ENCODE data around the gene RNU7-1. TPM values are rescaled to one million over a fixed set of nuclear protein-coding genes. Genes with fewer than 3 reads are reported as not detected.
A peak's percentile ranks its signal among the peaks of the same experiment; 100 is the strongest.

RNU7-1 gene
- total and polyA plus RNA-seq, 2 donors (not counting 1 experiment from before 2014, with no cell fraction given), result not detected

DNA sequence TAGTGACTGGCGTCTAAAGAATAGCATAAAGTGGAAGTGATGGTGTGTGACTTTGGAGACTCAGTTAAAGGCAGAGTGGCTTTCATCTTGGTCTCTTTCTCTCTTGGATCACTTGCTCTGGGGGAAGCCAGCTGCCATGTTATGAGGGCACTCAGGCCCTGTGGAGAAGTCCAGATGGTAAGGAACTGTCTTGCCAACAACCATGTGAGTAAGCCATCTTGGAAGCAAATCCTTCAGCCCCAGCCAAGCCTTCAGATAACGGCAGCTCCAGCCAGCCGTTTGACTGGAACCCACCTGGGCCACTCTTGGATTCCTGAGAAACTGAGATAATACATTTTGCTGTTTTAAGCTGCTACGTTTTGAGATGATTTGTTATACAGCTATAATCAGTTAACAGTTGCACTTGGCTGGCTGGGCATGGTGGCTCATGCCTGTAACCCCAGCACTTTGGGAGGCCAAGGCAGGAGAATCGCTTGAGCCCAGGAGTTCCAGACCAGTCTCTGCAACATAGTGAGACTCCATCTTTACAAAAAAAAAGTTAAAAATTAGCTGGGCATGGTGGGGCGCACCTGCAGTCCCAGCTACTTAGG is 46.7 kb upstream of the RNU7-1 start:
- H4K20me1 ChIP-seq (ENCODE audit: control insufficient read depth, insufficient read depth, low read length, poor library complexity, severe bottlenecking), result no peaks in the 10 kb centered on the region
- peaks cover 4% of the 10 kb centered on the region for H3K79me2 ChIP-seq (ENCODE audit: control insufficient read depth, insufficient read depth, low read length)
- H2AFZ ChIP-seq (ENCODE audit: insufficient read depth, low read depth, low read length, poor library complexity, severe bottlenecking), result no peak overlapping the region
- TF ChIP-seq, protein P1, sequence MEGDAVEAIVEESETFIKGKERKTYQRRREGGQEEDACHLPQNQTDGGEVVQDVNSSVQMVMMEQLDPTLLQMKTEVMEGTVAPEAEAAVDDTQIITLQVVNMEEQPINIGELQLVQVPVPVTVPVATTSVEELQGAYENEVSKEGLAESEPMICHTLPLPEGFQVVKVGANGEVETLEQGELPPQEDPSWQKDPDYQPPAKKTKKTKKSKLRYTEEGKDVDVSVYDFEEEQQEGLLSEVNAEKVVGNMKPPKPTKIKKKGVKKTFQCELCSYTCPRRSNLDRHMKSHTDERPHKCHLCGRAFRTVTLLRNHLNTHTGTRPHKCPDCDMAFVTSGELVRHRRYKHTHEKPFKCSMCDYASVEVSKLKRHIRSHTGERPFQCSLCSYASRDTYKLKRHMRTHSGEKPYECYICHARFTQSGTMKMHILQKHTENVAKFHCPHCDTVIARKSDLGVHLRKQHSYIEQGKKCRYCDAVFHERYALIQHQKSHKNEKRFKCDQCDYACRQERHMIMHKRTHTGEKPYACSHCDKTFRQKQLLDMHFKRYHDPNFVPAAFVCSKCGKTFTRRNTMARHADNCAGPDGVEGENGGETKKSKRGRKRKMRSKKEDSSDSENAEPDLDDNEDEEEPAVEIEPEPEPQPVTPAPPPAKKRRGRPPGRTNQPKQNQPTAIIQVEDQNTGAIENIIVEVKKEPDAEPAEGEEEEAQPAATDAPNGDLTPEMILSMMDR (IDR thresholded peaks at IDR 0.05), result no peak
- no peak for TF ChIP-seq EZH2 (IDR thresholded peaks at IDR 0.05; ENCODE audit: borderline replicate concordance, insufficient read depth, low read depth, low read length, poor library complexity, severe bottlenecking)
- Mint-ChIP-seq H3K9me3 (ENCODE audit: insufficient read depth) (no peaks in the 10 kb centered on the region), H3K4me3 (no peak overlapping the region), H3K27ac (no peak overlapping the region), H3K27me3 (no peaks in the 10 kb centered on the region), H3K4me1 (peaks cover 6% of the 10 kb centered on the region)
- no peak overlapping the region for H3K9ac ChIP-seq (ENCODE audit: low read length)
- no peaks in the 10 kb centered on the region for H3K36me3 ChIP-seq (replicated peaks in 1 of 2; ENCODE audit: control extremely low read depth in 1 of 2, control insufficient read depth in 1 of 2, extremely low read depth in 1 of 2, insufficient read depth in 2 of 2, low read length in 1 of 2)
- 89% methylated on average over 5 of the region's 6 CpGs for WGBS (ENCODE audit: insufficient coverage)
- intact Hi-C loops (cut with micrococcal nuclease), result no loop called here
- ChIA-PET POLR2A (interaction anchor here (0.7 kb wide), 1 partner anchor 24 kb away, joined by 3 read pairs; the partner anchor contains the start of gene SPSB2), CTCF (interaction anchor here (3.3 kb wide), 1 partner anchor 24 kb away, joined by 10 read pairs; the partner anchor contains the start of gene SPSB2)
- H3K9me3 ChIP-seq (ENCODE audit: control extremely low read depth in 1 of 3, control insufficient read depth in 2 of 3, insufficient read depth in 1 of 3, low read length in 2 of 3), result no peaks in the 10 kb centered on the region
- ATAC-seq (ENCODE audit: low read depth), result no peak
- no peak overlapping the region for H3K4me2 ChIP-seq (replicated peaks; ENCODE audit: low read depth, low read length, poor library complexity, severe bottlenecking)
- peaks cover 0 to 7% of the 10 kb centered on the region in 2 donors for H3K4me1 ChIP-seq (ENCODE audit: control insufficient read depth in 2 of 2, insufficient read depth in 2 of 2, low read length in 2 of 2)
- no peak overlapping the region for H3K27ac ChIP-seq (ENCODE audit: low read length in 2 of 2)
- DNase-seq, result no peak
- H3K27me3 ChIP-seq (replicated peaks in 1 of 4; ENCODE audit: control extremely low read depth in 1 of 4, control insufficient read depth in 3 of 4, insufficient read depth in 4 of 4, low read length in 3 of 4), result no peaks in the 10 kb centered on the region
- H3K4me3 ChIP-seq (ENCODE audit: control extremely low read depth in 1 of 5, extremely low read depth in 1 of 5, insufficient read depth in 1 of 5, low read depth in 2 of 5, low read length in 4 of 5), result no peak overlapping the region

DNA sequence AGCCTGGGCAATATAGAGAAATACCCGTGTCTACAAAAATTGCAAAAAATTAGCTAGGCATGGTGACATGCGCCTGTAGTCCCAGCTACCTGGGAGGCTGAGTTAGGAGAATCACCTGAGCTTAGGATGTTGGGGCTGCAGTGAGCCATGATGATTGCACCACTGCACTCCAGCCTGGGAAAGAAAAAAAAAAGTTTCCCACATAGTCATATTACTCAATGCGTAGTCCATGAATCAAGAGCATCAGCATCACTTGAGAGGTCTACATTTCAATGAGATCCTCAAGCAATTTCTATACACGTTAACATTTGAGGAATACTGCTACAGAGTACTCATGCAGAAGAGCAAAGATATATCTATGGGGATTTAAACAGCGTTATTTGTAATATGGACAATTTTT is 44.2 kb upstream of the RNU7-1 start:
- CTCF ChIA-PET, result interaction anchor here (0.5 to 3.3 kb wide), 4 partner anchors 8 to 143 kb away, joined by 3 to 10 read pairs (median 4); partner anchors contain the start of gene SPSB2
- H3K27me3 Mint-ChIP-seq, result no peaks in the 10 kb centered on the region
- no peak overlapping the region for H3K27ac ChIP-seq (ENCODE audit: low read length in 2 of 2)
- H3K4me3 Mint-ChIP-seq, result no peak overlapping the region
- no peak overlapping the region for H3K27ac Mint-ChIP-seq
- no peaks in the 10 kb centered on the region for H3K36me3 ChIP-seq (replicated peaks in 1 of 2; ENCODE audit: control extremely low read depth in 1 of 2, control insufficient read depth in 1 of 2, extremely low read depth in 1 of 2, insufficient read depth in 2 of 2, low read length in 1 of 2)
- no peaks in the 10 kb centered on the region for H3K27me3 ChIP-seq (replicated peaks in 1 of 4; ENCODE audit: control extremely low read depth in 1 of 4, control insufficient read depth in 3 of 4, insufficient read depth in 4 of 4, low read length in 3 of 4)
- TF ChIP-seq, protein P1 (IDR thresholded peaks at IDR 0.05), result no peak
- TF ChIP-seq EZH2 (IDR thresholded peaks at IDR 0.05; ENCODE audit: borderline replicate concordance, insufficient read depth, low read depth, low read length, poor library complexity, severe bottlenecking), result no peak
- no peak overlapping the region for H3K4me3 ChIP-seq (ENCODE audit: control extremely low read depth in 1 of 5, extremely low read depth in 1 of 5, insufficient read depth in 1 of 5, low read depth in 2 of 5, low read length in 4 of 5)
- H3K9ac ChIP-seq (ENCODE audit: low read length), result no peak overlapping the region
- no peak for ATAC-seq (ENCODE audit: low read depth)
- peak overlapping the region; percentile 16 for H2AFZ ChIP-seq (ENCODE audit: insufficient read depth, low read depth, low read length, poor library complexity, severe bottlenecking)
- H3K4me2 ChIP-seq (replicated peaks; ENCODE audit: low read depth, low read length, poor library complexity, severe bottlenecking), result no peak overlapping the region
- H4K20me1 ChIP-seq (ENCODE audit: control insufficient read depth, insufficient read depth, low read length, poor library complexity, severe bottlenecking), result no peaks in the 10 kb centered on the region
- WGBS (ENCODE audit: insufficient coverage), result no CpG with 5 or more reads among the region's 5 CpGs
- no peaks in the 10 kb centered on the region for H3K9me3 ChIP-seq (ENCODE audit: control extremely low read depth in 1 of 3, control insufficient read depth in 2 of 3, insufficient read depth in 1 of 3, low read length in 2 of 3)
- no peak for DNase-seq
- intact Hi-C loops (cut with micrococcal nuclease), result no loop called here
- no peaks in the 10 kb centered on the region for H3K79me2 ChIP-seq (ENCODE audit: control insufficient read depth, insufficient read depth, low read length)
- POLR2A ChIA-PET, result no interaction called here
- H3K9me3 Mint-ChIP-seq (ENCODE audit: insufficient read depth), result no peaks in the 10 kb centered on the region
- H3K4me1 Mint-ChIP-seq, result peaks cover 8% of the 10 kb centered on the region
- H3K4me1 ChIP-seq (ENCODE audit: control insufficient read depth in 2 of 2, insufficient read depth in 2 of 2, low read length in 2 of 2), result peaks cover 8 to 14% of the 10 kb centered on the region in 2 donors

Data from B cell (primary cell).